Hypothalamus (tissue), 51 donors: Measurements from ENCODE around the gene PDLIM7.
"Not testable (repeated sequence)": the region's sequence is repeated elsewhere in the genome, so short reads cannot be mapped to it uniquely, and the experiment has no call there.

ENCODE experiments used
- DNase-seq, 51 donors: peaks; one replicate each; lab custom pipeline; 2025; lab: John Stamatoyannopoulos, UW

Gene PDLIM7

GRCh38 chr5:177497292-177498012 lies at the start of gene PDLIM7:
Gene PDLIM7, minus strand, starts transcription at chr5:177497604. Its CDS starts 1,092 bp downstream, at chr5:177496512.
- peak in 49 of 51 donors; percentile 22 to 91 (median 79) for DNase-seq

- peak in 10 of 51 donors; percentile 9 to 68 (median 32) for DNase-seq
Measured at GRCh38 chr5:177546258-177546741, 48.9 kb upstream of the PDLIM7 start.

- DNase-seq: peak in 2 of 51 donors; percentile 18 to 30
Measured at GRCh38 chr5:177545487-177546257, 48.3 kb upstream of the PDLIM7 start.

GRCh38 chr5:177542816-177543465 lies 45.5 kb upstream of the PDLIM7 start:
- no peak for DNase-seq

GRCh38 chr5:177540438-177540837 lies 43.0 kb upstream of the PDLIM7 start:
- no peak for DNase-seq

- no peak for DNase-seq
Measured at GRCh38 chr5:177539411-177539810, 42.0 kb upstream of the PDLIM7 start.

- DNase-seq: no peak
Measured at GRCh38 chr5:177538876-177539275, 41.5 kb upstream of the PDLIM7 start.

GRCh38 chr5:177537389-177538361 lies 40.3 kb upstream of the PDLIM7 start:
- DNase-seq: no peak

- no peak for DNase-seq
Measured at GRCh38 chr5:177536386-177536785, 39.0 kb upstream of the PDLIM7 start.

GRCh38 chr5:177535125-177535524 lies 37.7 kb upstream of the PDLIM7 start:
- DNase-seq: peak in 2 of 51 donors; percentile 3 to 34

GRCh38 chr5:177534433-177534832 lies 37.0 kb upstream of the PDLIM7 start:
- DNase-seq: not testable (repeated sequence)

- DNase-seq: no peak
Measured at GRCh38 chr5:177531209-177531940, 34.0 kb upstream of the PDLIM7 start.

- DNase-seq: no peak
Measured at GRCh38 chr5:177530638-177531037, 33.2 kb upstream of the PDLIM7 start.

- DNase-seq: peak in 1 of 51 donors; percentile 51
Measured at GRCh38 chr5:177529247-177530203, 32.1 kb upstream of the PDLIM7 start.

GRCh38 chr5:177528631-177529030 lies 31.2 kb upstream of the PDLIM7 start:
- DNase-seq: no peak

GRCh38 chr5:177527595-177527994 lies 30.2 kb upstream of the PDLIM7 start:
- DNase-seq: no peak

GRCh38 chr5:177526791-177527190 lies 29.4 kb upstream of the PDLIM7 start:
- no peak for DNase-seq

GRCh38 chr5:177526191-177526590 lies 28.8 kb upstream of the PDLIM7 start:
- DNase-seq: no peak
